Sigmoid colon (tissue), 4 donors: ENCODE measurements around the gene HGS.

Experiments
- EP300 ChIP-seq, 4 donors: sonication (generic); formaldehyde crosslinking; IDR thresholded peaks; one replicate each; pipeline ENCODE4 v1.6.1; 2017; ENCODE audit warnings: antibody characterized with exemption in 4 of 4
- POLR2A ChIP-seq, 2 donors: fragments of 450-650 bp; IDR thresholded peaks; one replicate each; pipeline ENCODE4 v1.6.1; 2016; ENCODE audit warnings: antibody characterized with exemption in 2 of 2, mild to moderate bottlenecking in 2 of 2, moderate library complexity in 2 of 2

GRCh38 chr17:81723651-81724209 is 39.9 kb downstream of the HGS start:
- TF ChIP-seq POLR2A (IDR thresholded peaks at IDR 0.05) (no peak), EP300 (IDR thresholded peaks at IDR 0.05) (no peak)
